HG02610 (cell line): ENCODE results near the gene KMT5C.
"Not testable (repeated sequence)": the region's sequence is repeated elsewhere in the genome, so short reads cannot be mapped to it uniquely, and the experiment has no call there.

ENCODE experiments used
- ATAC-seq: cut with Tn5 transposase; IDR thresholded peaks from one replicate; pipeline ENCODE4 v1.9.1; 2021; ENCODE audit warnings: mild to moderate bottlenecking, moderate library complexity; ENCODE audit not compliant: unreplicated experiment

KMT5C gene

DNA sequence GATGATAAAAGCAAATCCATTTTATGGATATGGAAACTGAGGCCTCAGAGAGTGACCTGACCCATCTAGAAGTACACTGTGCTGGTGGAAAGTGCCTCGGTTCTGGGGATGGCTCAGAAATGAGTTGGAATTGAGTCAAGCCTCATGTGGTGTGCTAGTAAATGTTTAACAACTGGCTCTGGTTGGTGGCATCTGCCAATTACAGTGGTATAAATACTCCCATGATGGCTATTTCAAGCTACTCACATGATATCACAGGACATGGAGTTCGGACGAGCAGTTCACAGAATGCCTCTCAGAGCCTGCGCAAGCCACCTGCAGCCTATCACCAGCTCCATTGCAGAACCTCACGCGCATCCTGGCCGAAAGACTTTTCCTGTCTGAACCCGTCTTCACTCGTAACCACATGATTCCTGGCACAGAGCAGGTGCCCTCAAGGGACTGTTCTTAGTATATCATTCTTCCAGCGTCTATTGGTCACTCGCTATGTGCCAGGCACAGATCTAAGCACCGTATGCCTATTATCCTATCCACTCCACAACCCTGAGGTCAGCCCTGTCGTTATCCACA, 23.6 kb upstream of the KMT5C start:
- no peak for ATAC-seq

DNA sequence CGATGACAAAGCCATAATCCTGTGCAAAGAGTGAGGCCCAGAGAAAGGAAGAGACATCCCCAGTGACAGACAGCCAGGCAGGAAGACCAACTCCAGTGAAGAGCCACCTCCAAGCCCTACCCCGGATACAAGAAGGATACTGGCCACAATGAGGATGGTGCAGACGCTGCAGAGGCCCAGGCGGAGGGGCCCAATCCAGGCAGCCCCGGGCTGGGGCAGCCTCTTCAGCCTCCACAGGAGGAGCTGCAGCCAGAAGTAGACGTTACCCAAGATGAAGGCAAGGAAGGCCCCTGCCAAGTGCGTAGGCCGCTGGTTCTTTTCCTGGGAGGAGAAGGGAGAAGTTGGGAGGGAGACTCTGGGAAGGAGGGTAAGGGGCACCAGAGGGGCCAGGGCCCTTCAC, 23.0 kb upstream of the KMT5C start:
- ATAC-seq: no peak

GRCh38 chr19:55319785-55320184, 19.9 kb upstream of the KMT5C start:
- ATAC-seq: no peak

DNA sequence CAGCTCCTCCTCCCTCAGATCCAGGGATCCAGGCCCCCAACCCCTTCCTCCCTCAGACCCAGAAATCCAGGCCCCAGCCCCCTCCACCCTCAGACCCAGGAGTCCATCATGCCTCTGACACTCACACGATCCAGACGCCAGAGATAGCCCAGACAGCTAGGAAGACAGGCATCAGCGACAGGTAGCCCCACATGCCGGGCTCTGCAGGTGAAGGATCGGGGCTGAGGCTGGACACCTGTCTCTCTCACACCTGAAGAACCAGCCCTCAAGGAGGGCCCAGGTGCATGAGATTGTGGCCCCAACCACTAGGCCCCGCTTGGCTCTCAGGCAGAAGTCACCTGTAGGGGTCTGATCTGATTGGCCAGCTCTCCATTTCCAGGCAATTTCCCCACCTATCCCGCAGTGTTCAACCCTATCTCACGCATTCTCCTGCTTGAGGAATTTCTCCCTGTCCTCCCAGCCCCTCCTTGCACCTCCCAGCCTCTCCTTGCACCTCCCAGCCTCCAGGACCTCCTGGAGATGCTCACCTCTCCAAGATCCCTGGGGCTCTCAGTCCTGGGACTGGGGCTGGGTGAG, 18.7 kb upstream of the KMT5C start:
- ATAC-seq: no peak

DNA sequence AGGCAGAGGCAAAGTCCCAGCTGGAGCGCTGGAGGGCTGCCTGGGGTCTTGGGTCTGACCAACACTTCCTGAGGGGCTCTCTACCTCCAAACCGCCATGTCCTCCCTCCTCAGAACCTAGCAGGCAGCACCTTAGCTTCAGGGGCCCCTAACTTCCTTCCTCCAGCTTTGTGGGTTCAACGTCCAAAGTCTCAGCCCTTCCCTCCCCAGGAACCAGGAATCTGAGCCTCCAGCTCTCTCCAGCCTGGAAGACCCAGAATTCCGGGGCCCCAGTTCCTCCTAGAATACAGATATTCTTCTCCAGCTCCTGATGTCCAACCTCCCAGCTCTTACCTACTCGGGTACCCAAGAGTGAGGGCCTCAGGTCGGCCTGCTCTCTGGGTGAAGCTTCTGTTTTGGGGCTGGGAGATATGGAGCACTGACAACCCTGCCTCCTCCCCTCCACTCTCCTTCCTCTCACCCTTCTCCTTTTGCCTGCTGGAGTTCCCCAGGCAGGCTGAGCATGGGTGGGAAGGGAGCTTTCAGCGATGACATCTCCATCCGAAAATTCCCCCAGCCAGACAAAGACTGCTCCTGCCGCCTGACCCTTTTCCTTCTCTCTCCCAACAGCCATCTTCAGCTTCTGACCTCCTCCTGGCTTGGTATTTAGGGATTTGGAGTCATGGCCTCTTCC, 18.1 kb upstream of the KMT5C start:
- ATAC-seq: no peak

DNA sequence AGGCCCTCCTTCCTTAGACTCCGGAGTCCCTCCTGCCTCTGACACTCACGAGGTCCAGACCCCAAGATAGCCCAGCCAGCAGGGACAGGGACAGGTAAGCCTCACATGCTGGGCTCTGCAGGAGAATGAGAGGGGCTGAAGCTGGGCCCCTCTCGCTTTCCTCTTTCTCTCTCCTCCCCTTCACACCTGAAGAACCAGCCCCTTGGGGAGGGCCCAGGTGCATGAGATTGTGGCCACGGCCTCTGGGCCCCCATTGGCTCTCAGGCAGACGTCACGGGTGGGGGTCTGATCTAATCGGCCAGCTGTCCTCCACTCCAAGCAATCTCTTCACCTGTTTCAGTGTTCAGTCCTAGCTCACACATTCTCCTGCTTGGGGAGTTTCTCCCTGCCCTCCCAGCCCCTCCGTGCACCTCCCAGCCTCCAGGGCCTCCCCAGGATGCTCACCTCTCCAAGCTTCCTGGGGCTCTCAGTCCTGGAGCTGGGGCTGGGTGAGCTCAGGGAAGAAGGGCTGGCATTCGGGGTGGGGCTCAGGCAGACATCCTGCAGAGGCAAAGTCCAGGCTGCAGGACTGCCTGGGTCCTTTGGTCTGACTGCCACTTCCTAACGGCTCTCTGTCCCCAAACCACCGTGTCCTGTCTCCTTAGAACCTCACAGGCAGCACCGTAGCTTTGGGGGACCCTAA, 17.3 kb upstream of the KMT5C start:
- no peak for ATAC-seq

- no peak for ATAC-seq
These were observed 15.0 kb upstream of the KMT5C start for GRCh38 chr19:55324662-55325061.

GRCh38 chr19:55325172-55325571, 14.5 kb upstream of the KMT5C start, which contains the start of gene TMEM150B:
Gene TMEM150B (minus strand): TSS chr19:55325341. CDS start chr19:55321036, 4,305 bp downstream.
- no peak for ATAC-seq

- not testable (repeated sequence) for ATAC-seq
These were observed 10.8 kb upstream of the KMT5C start for GRCh38 chr19:55328774-55329318.

- not testable (repeated sequence) for ATAC-seq
These were observed 9.9 kb upstream of the KMT5C start for GRCh38 chr19:55329791-55330190.

GRCh38 chr19:55333870-55334269, 5.8 kb upstream of the KMT5C start:
- no peak for ATAC-seq

- no peak for ATAC-seq
These were observed 3.6 kb upstream of the KMT5C start for GRCh38 chr19:55336101-55336500.

GRCh38 chr19:55339889-55340783, 460 bp downstream of the KMT5C start:
- no peak for ATAC-seq

DNA sequence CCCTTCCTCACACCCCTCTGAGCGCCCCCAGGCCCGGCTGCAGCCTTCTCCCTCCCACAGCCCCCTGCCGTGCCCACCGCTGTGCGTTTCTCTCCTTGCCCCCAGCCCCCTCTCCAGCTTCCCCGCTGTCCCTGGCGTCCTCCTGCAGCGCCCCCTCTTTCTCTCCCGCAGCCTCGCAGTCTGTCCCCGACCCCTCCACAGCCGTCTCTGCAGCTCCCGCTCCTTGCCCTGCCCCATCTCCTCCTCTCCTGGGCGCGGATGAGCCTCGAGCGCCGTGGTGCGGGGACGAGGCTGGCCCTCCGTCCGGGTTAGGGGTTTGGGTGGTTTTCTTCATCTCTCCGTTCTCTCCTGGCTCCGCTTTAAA, 1.1 kb downstream of the KMT5C start:
- ATAC-seq: no peak

DNA sequence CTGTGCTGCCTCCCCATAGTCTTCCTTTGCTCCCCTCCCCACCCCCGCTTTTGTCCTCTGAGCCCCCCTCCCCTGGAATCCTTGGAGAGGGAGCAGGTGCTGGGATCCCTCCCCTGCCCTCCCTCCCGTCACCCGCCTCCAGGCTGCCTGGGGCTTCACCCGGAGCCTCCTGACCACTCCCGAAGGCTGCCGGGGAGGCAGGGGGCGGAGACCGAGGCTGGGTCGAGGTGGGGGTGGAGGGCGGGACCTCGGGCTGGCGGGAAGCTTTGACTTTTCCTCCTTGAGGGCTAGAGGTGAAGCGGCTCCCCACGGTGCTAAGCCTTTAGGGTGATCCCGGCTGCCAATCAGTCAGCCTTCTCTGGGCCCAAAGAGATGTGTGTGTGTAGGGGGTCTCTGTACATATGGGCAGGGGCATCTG, 1.5 kb downstream of the KMT5C start:
- ATAC-seq: no peak

DNA sequence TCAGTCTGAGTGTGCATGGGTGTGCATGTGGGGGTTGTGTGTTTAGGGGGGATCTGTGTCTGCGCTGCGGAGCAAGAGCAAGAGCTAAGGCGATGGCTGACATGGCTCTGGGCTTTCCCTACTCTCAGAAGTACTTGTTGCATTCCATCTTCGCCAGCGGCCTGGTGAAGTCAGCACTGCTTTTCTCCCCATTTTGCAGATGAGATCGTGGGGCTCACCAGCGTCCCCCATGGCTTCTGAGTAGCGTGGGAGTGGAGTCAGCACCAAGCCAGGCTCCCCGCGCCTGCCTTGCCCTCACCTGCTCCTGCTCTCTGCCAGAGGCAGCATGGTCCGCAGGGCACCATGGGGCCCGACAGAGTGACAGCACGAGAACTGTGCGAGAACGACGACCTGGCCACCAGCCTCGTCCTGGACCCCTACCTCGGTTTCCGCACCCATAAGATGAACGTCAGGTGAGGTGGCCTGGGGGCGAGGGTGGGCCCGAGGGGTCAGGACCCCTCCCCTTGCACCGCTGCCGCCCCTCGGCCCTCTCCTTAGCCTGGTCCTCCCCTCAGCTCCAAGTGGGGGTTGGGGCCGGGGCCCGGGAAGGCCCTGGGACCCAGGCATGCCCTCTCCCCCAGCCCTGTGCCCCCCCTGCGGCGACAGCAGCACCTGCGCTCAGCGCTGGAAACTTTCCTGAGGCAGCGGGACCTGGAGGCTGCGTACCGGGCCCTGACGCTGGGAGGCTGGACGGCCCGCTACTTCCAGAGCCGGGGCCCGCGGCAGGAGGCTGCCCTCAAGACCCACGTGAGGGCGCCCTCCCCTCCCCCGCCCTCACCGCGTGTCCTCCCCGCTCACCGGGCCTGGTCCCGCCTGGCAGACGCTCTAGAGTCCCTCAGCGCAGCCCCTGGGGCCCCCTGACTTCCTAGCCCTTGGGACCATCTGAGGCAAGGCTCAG, 2.2 kb downstream of the KMT5C start:
- no peak for ATAC-seq

- ATAC-seq: no peak
These were observed 4.8 kb downstream of the KMT5C start for GRCh38 chr19:55344444-55344843.

DNA sequence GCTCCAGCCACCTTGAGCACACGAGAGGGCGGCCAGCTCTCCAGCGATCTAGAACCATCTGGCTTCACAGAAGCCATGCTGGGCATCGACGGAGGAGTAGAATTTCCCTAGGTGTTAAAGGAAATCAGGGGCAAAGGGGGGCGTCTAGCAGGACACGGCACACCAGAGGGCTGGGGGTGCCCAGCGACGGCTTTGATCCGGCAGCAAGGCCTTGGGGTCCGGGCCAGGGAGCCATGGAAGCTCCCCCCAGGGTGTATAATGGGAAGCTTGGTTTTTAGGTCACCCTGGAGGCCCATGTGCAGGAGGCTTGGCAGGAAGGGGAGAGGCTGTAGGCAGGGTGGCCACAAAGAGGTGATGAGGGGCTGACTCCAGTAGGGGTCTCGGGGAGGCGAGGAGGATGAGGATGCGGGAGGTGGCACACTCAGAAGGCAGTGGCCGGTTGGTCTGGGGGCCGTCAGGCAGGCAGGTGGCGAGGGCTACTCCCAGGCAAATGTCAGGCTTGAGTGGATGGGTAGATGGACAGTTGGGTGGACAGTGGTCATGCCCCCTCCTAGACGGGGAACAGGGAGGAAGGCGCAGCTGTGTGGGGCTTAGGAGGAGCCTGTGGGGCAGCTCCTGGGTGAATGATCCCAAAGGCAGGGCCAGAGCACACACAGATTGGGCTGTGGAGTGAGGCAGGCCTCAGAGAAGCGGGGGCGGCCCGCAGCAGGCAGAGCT, 5.6 kb downstream of the KMT5C start:
- ATAC-seq: no peak
